ENCODE data around the gene PTRH2.

DNA sequence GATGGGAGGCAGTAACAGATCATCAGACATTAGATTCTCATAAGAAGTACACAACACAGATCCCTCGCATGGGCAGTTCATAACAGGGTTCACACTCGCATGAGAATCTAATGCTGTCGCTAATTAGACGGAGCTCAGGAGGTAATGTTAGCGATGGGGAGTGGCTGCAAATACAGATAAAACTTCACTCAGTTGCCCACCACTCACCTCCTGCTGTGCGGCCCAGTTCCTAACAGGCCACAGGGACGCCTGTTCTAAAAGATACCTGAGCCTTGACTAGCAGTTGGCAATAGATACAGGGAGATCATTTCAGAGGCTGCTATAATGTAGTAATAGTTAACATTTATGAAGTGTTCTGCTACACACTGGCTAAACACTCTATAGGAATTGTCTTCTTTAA, 4.9 kb downstream of the PTRH2 start:
- no peak for TF ChIP-seq CTCF (IDR thresholded peaks at IDR 0.05)
- no peak for TF ChIP-seq POLR2A (IDR thresholded peaks at IDR 0.05)
- TF ChIP-seq EP300 (IDR thresholded peaks at IDR 0.05), result no peak

All from tibial nerve (tissue), 4 donors.